Measurements from ENCODE around the gene PDE9A. TPM values are rescaled to one million over a fixed set of nuclear protein-coding genes. Genes with fewer than 3 reads are reported as not detected.

PDE9A gene
- total and polyA plus RNA-seq, 2 donors (not counting 3 experiments of a cell fraction or from before 2014, with no cell fraction given), result 0.28 to 2.2 TPM

GRCh38 chr21:42660118-42660470, 6.7 kb downstream of the PDE9A start:
- no TSS peak for BruUV-seq (replicated peaks)
- DNase-seq (ENCODE audit: low read depth, low spot score) (no peak), FAIRE-seq (no peak)
- no peak overlapping the region for H2AFZ ChIP-seq (ENCODE audit: low read depth, low read length)
- H3K4me3 ChIP-seq (replicated peaks in 1 of 3; ENCODE audit: insufficient read depth in 1 of 3, low read depth in 1 of 3, low read length in 3 of 3), result no peak overlapping the region
- H3K4me2 ChIP-seq (ENCODE audit: insufficient read depth, low read length), result no peak overlapping the region
- no peaks in the 10 kb centered on the region for H3K4me1 ChIP-seq (ENCODE audit: control insufficient read depth, extremely low read depth, insufficient read depth, low read length)
- no peaks in the 10 kb centered on the region for H3K9me1 ChIP-seq (replicated peaks; ENCODE audit: control insufficient read depth, extremely low read depth, insufficient read depth, low read length)
- CTCF ChIA-PET, result interaction anchor here (1.1 kb wide), 1 partner anchor 18 kb away, joined by 3 read pairs; no protein-coding TSS in a partner anchor
- no peaks in the 10 kb centered on the region for H3K36me3 ChIP-seq (ENCODE audit: control insufficient read depth in 2 of 2, extremely low read depth in 1 of 2, insufficient read depth in 2 of 2, low read length in 2 of 2)
- H3K79me2 ChIP-seq (ENCODE audit: control insufficient read depth, insufficient read depth, low read length), result no peaks in the 10 kb centered on the region
- no peak overlapping the region for H3K9ac ChIP-seq (replicated peaks; ENCODE audit: extremely low read depth, insufficient read depth, low read length)
- H3K27ac ChIP-seq (ENCODE audit: insufficient read depth, low read depth, low read length), result no peak overlapping the region
- dilution Hi-C loops (cut with MboI; ENCODE audit: extremely low pct_ligation_motif_present, low sequenced_read_pairs) (no loop called here), intact Hi-C loops (cut with micrococcal nuclease) (no loop called here)
- TF ChIP-seq MYC (IDR thresholded peaks at IDR 0.05; ENCODE audit: low read depth, low read length), result no peak
- no peak for TF ChIP-seq MAX (IDR thresholded peaks at IDR 0.05; ENCODE audit: insufficient read depth, insufficient read length)
- no peak for TF ChIP-seq GATA2 (IDR thresholded peaks at IDR 0.05; ENCODE audit: insufficient read depth, insufficient read length, low read depth, low read length)
- no peak for TF ChIP-seq EZH2 (IDR thresholded peaks at IDR 0.05; ENCODE audit: borderline replicate concordance, low read depth, low read length, severe bottlenecking)
- TF ChIP-seq POLR2A (IDR thresholded peaks at IDR 0.05; ENCODE audit: low read depth, low read length), result no peak
- no peak for TF ChIP-seq FOS (IDR thresholded peaks at IDR 0.05; ENCODE audit: borderline replicate concordance, insufficient read depth, low read length)
- TF ChIP-seq JUN (IDR thresholded peaks at IDR 0.05; ENCODE audit: borderline replicate concordance, insufficient read depth, insufficient read length, low read depth), result no peak
- no peak for TF ChIP-seq CTCF (IDR thresholded peaks at IDR 0.05; ENCODE audit: extremely low read depth in 1 of 2, insufficient read depth in 1 of 2, low read depth in 1 of 2, low read length in 2 of 2)
- no peak for TF ChIP-seq POLR2AphosphoS5 (IDR thresholded peaks at IDR 0.05; ENCODE audit: insufficient read depth, low read depth, low read length)
- POLR2A ChIA-PET, result no interaction called here
- no peaks in the 10 kb centered on the region for H3K9me3 ChIP-seq (replicated peaks; ENCODE audit: control insufficient read depth, insufficient read depth, low read length)
- no peaks in the 10 kb centered on the region for H4K20me1 ChIP-seq (replicated peaks; ENCODE audit: control insufficient read depth, extremely low read depth, insufficient read depth, low read length)
- H3K27me3 ChIP-seq (ENCODE audit: control insufficient read depth in 2 of 2, insufficient read depth in 2 of 2, low read length in 2 of 2), result peaks cover 3 to 8% of the 10 kb centered on the region in 2 experiments
